ENCODE results near the gene MRPS11. TPM values are rescaled to one million over a fixed set of nuclear protein-coding genes. Genes with fewer than 3 reads are reported as not detected.
A peak's percentile ranks its signal among the peaks of the same experiment; 100 is the strongest.

The MRPS11 gene
- total and polyA plus RNA-seq, 9 of the 15 experiments (the other 6 are each of a cell fraction or from before 2014, with no cell fraction given) = 28.3 to 83.2 (median 53.1) TPM

- TF ChIP-seq CTCF (IDR thresholded peaks at IDR 0.05 in 2 of 3, conservative IDR thresholded peaks at IDR 0.05 in 1 of 3; ENCODE audit: insufficient read depth in 2 of 3, low read depth in 1 of 3, low read length in 3 of 3) (peak; percentile 76 to 85 (median 79)), ZNF239 (CRISPR knock-in tag; IDR thresholded peaks at IDR 0.05) (no peak), CLOCK (CRISPR knock-in tag; IDR thresholded peaks at IDR 0.05; ENCODE audit: borderline replicate concordance) (no peak), YY1 (IDR thresholded peaks at IDR 0.05; ENCODE audit: borderline replicate concordance in 1 of 3, control insufficient read depth in 1 of 3, extremely low read depth in 1 of 3, insufficient read depth in 3 of 3, insufficient read length in 1 of 3, insufficient replicate concordance in 2 of 3, low read depth in 1 of 3, low read length in 2 of 3) (no peak), FOSL1 (tag; conservative IDR thresholded peaks at IDR 0.05) (0 out of 2 replicates have a peak, but pooled peaks have one; percentile 21), TOE1 (IDR thresholded peaks at IDR 0.05; ENCODE audit: borderline replicate concordance) (peak; percentile 84; the same call in 1 of the 2 replicates), TOE1 (CRISPR knock-in tag; IDR thresholded peaks at IDR 0.05; ENCODE audit: borderline replicate concordance, low read depth) (no peak), GATAD2A (IDR thresholded peaks at IDR 0.05) (no peak), EP300 (IDR thresholded peaks at IDR 0.05; ENCODE audit: low read length) (0 out of 2 replicates have a peak, but pooled peaks have one; percentile 20), ZNF668 (CRISPR knock-in tag; IDR thresholded peaks at IDR 0.05) (no peak), USF2 (CRISPR knock-in tag; IDR thresholded peaks at IDR 0.05) (peak; percentile 66), KLF13 (tag; IDR thresholded peaks at IDR 0.05; ENCODE audit: borderline replicate concordance, low read depth) (no peak), CEBPB (tag; IDR thresholded peaks at IDR 0.05) (no peak), TFE3 (CRISPR knock-in tag; IDR thresholded peaks at IDR 0.05) (peak; percentile 72), NR2C1 (IDR thresholded peaks at IDR 0.05) (no peak), NR2C1 (tag; IDR thresholded peaks at IDR 0.05) (no peak), TAL1 (IDR thresholded peaks at IDR 0.05) (no peak), ZBTB33 (CRISPR knock-in tag; IDR thresholded peaks at IDR 0.05) (peak; percentile 87)
These were observed 9.1 kb downstream of the MRPS11 start (continued) for GRCh38 chr15:88476635-88477060.

All from K562 (cell line).